Liver (tissue), 2 donors: ENCODE results near the gene FRMD4A.

Source experiments
- EGR1 ChIP-seq, 2 donors: IDR thresholded peaks; 2 replicates each; pipeline ENCODE4 v1.6.1; 2016 to 2018; ENCODE audit warnings: antibody characterized with exemption in 2 of 2, low read depth in 2 of 2
- REST ChIP-seq: IDR thresholded peaks from 2 replicates; pipeline ENCODE4 v1.6.1; 2016; ENCODE audit warnings: antibody characterized with exemption, mild to moderate bottlenecking
- donor health status: healthy.

GRCh38 chr10:14312014-14312413, 18.7 kb downstream of the FRMD4A start:
- TF ChIP-seq EGR1 (IDR thresholded peaks at IDR 0.05; ENCODE audit: low read depth in 2 of 2) (no peak), REST (no peak)
